ENCODE results near the gene CLK4. TPM values are rescaled to one million over a fixed set of nuclear protein-coding genes. Genes with fewer than 3 reads are reported as not detected.
"Not testable (repeated sequence)": the region's sequence is repeated elsewhere in the genome, so short reads cannot be mapped to it uniquely, and the experiment has no call there.

Gene CLK4
- total RNA-seq, 4 donors from 2014 or later: 11.4 to 36.7 (median 14.3) TPM

DNA sequence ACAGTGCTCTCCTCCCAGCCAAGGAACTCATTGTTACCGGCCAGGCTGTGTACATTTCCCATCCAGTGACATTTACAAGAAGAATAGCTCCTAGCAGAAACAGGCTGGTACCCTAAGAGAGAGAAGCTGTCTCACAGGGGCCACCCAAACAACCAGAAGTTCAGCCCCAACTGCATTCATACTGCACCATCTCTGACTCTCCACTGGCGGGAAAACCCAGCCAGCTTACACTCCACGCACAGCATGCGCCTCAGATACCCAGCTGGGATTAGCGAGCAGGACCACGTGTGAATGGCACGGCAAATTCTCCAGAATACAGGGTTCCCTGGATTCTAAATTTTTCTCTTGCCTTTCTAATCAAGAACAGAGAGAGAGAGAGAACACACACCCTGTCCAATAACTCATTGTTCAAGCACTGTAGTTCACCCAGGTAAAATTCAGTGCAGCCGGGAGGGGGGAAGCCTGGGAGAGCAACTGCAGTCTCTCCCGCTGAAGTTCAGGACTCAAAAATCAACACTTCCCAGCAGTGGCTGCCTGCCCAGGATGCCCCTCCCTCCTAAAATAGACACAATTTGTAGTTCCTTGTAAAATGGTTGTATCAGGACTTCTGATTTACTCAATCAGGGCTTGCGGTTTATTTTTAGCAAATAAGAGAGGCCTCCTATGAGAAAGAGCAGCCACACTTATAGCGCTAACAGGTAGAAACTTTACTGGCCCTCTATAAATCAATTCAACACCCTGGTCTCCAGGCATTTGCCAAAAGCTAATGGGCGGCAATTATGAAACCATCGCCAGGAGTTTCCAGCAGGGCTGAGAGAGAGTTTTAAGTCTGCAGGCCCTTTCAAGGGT, 38.9 kb downstream of the CLK4 start:
- in situ Hi-C loops (cut with MboI; ENCODE audit: low sequenced_read_pairs in 4 of 4) (no loop called here), intact Hi-C loops (cut with DNase I; ENCODE audit: low total_unique reads) (no loop called here)

DNA sequence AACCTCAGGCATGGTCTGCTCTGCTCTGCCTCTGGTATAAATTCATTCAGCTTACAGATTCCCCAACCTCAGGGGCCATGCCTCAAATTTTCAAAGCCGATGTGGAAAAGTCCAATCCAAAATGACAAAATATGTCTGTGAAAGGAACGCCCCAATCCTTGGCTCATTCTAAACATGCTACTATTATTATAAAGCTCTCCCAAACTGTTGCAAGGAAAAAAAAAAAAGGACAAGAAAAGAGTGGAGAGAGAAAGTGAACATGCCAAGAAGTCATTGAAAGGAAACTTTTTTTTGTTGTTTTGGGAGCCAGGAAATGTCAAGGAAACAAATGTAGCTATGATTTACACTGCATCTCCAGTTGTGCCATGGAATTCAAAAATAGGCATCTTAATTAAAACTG, 40.5 kb downstream of the CLK4 start:
- H3K9me3 ChIP-seq: no peaks in the 10 kb centered on the region
- intact Hi-C loops (cut with DNase I; ENCODE audit: low total_unique reads): no loop called here
- TF ChIP-seq, protein P1, sequence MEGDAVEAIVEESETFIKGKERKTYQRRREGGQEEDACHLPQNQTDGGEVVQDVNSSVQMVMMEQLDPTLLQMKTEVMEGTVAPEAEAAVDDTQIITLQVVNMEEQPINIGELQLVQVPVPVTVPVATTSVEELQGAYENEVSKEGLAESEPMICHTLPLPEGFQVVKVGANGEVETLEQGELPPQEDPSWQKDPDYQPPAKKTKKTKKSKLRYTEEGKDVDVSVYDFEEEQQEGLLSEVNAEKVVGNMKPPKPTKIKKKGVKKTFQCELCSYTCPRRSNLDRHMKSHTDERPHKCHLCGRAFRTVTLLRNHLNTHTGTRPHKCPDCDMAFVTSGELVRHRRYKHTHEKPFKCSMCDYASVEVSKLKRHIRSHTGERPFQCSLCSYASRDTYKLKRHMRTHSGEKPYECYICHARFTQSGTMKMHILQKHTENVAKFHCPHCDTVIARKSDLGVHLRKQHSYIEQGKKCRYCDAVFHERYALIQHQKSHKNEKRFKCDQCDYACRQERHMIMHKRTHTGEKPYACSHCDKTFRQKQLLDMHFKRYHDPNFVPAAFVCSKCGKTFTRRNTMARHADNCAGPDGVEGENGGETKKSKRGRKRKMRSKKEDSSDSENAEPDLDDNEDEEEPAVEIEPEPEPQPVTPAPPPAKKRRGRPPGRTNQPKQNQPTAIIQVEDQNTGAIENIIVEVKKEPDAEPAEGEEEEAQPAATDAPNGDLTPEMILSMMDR (IDR thresholded peaks at IDR 0.05 in 4 of 5, conservative IDR thresholded peaks at IDR 0.05 in 1 of 5): no peak
- no peak for TF ChIP-seq POLR2A (IDR thresholded peaks at IDR 0.05)
- no peaks in the 10 kb centered on the region for H3K36me3 ChIP-seq
- H3K4me3 ChIP-seq: no peak overlapping the region
- peaks cover 0 to 2% (median 0%) of the 10 kb centered on the region in 3 donors for H3K27me3 ChIP-seq
- H3K4me1 ChIP-seq: peaks cover 4 to 17% of the 10 kb centered on the region in 2 donors
- in situ Hi-C loops (cut with MboI; ENCODE audit: low sequenced_read_pairs in 4 of 4): no loop called here
- DNase-seq: no peak
- ATAC-seq: no peak
- H3K27ac ChIP-seq: no peak overlapping the region

More for the DNA sequence above, 38.9 kb downstream of the CLK4 start:
- Histone ChIP-seq H3K4me1 (peaks cover 9 to 23% of the 10 kb centered on the region in 2 donors), H3K9me3 (no peaks in the 10 kb centered on the region), H3K27me3 (peaks cover 0 to 2% (median 0%) of the 10 kb centered on the region in 3 donors), H3K4me3 (no peak overlapping the region), H3K27ac (no peak overlapping the region), H3K36me3 (no peaks in the 10 kb centered on the region)
- TF ChIP-seq, protein P1 (IDR thresholded peaks at IDR 0.05 in 4 of 5, conservative IDR thresholded peaks at IDR 0.05 in 1 of 5): no peak
- no peak for TF ChIP-seq POLR2A (IDR thresholded peaks at IDR 0.05)
- DNase-seq (no peak), ATAC-seq (no peak)

DNA sequence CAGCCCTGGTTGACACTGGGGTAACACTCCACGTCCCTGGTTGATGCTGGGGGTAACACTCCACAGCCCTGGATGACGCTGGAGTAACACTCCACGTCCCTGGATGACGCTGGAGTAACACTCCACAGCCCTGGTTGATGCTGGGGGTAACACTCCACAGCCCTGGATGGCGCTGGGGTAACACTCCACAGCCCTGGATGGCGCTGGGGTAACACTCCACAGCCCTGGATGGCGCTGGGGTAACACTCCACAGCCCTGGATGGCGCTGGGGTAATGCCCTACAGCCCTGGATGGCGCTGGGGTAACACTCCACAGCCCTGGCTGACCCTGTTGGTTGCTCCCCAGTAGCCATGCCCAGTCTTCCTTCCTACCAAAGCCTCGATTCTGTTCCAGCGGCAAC, 41.4 kb downstream of the CLK4 start:
- H3K9me3 ChIP-seq; intact Hi-C loops (cut with DNase I; ENCODE audit: low total_unique reads); H3K4me1 ChIP-seq; H3K27ac ChIP-seq; H3K36me3 ChIP-seq; H3K27me3 ChIP-seq; in situ Hi-C loops (cut with MboI; ENCODE audit: low sequenced_read_pairs in 4 of 4); H3K4me3 ChIP-seq: not testable (repeated sequence)
- DNase-seq (peak in 1 of 2 donors; percentile 33), ATAC-seq (peak in 1 of 2 donors; percentile 59)

DNA sequence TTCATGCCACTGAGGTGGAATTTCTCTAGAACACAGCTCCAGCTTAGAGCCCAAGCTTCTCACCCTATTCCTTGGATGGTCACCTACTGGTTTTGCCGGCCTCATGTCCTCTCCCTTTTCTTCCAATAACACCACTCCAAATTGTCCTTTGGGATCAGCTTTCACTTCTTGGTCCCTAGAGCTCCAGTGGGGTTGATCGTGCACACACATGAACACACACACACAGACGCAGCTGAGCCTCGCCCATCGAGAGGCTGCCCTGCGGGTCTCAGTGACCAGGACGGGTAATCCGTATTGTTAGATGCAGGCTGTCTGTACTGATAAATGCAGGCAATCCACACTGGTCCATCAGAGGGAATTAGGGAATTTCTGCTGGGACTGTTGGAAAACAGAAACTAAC, 43.6 kb downstream of the CLK4 start:
- Histone ChIP-seq H3K27me3 (peaks cover 0 to 5% (median 2%) of the 10 kb centered on the region in 3 donors), H3K4me3 (no peak overlapping the region), H3K27ac (no peak overlapping the region), H3K4me1 (no peaks in the 10 kb centered on the region), H3K36me3 (no peaks in the 10 kb centered on the region), H3K9me3 (no peaks in the 10 kb centered on the region)
- ATAC-seq (no peak), DNase-seq (no peak)
- in situ Hi-C loops (cut with MboI; ENCODE audit: low sequenced_read_pairs in 4 of 4): no loop called here
- intact Hi-C loops (cut with DNase I; ENCODE audit: low total_unique reads): no loop called here
- no peak for TF ChIP-seq POLR2A (IDR thresholded peaks at IDR 0.05)
- TF ChIP-seq, protein P1 (IDR thresholded peaks at IDR 0.05 in 4 of 5, conservative IDR thresholded peaks at IDR 0.05 in 1 of 5): no peak

DNA sequence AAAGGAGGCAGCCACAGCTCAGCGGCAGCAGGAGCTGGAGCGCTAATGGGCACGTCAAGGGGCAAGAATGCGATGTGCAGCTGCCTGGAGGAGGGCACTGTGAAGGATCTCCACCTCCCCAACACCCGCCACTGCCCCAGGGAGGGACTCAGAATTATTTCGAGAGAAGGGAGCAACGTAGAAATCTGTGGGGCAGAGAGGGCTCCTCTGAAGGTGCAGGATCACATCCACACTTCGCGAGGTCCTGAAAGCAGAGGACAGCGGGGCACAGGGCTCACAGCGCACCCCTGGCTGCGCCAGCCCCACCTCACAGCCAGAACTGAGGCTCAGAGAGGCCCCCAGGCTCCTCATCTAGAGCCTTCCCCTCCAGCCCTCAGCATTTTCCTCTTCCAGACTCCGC, 44.6 kb downstream of the CLK4 start:
- DNase-seq: no peak
- H3K4me3 ChIP-seq: no peak overlapping the region
- no peak for ATAC-seq
- no peaks in the 10 kb centered on the region for H3K9me3 ChIP-seq
- peaks cover 3 to 9% (median 8%) of the 10 kb centered on the region in 3 donors for H3K27me3 ChIP-seq
- in situ Hi-C loops (cut with MboI; ENCODE audit: low sequenced_read_pairs in 4 of 4) (no loop called here), intact Hi-C loops (cut with DNase I; ENCODE audit: low total_unique reads) (no loop called here)
- no peak overlapping the region for H3K27ac ChIP-seq
- H3K36me3 ChIP-seq: no peaks in the 10 kb centered on the region
- H3K4me1 ChIP-seq: no peaks in the 10 kb centered on the region
- TF ChIP-seq, protein P1 (IDR thresholded peaks at IDR 0.05 in 4 of 5, conservative IDR thresholded peaks at IDR 0.05 in 1 of 5): no peak
- no peak for TF ChIP-seq POLR2A (IDR thresholded peaks at IDR 0.05)

Data from gastrocnemius medialis (tissue), 4 donors.